Measurements from ENCODE around the gene PNPLA2. TPM values are rescaled to one million over a fixed set of nuclear protein-coding genes. Genes with fewer than 3 reads are reported as not detected.
A peak's percentile ranks its signal among the peaks of the same experiment; 100 is the strongest.

PNPLA2 gene
- total RNA-seq, 1 donor from 2014 or later, result 143 TPM

DNA sequence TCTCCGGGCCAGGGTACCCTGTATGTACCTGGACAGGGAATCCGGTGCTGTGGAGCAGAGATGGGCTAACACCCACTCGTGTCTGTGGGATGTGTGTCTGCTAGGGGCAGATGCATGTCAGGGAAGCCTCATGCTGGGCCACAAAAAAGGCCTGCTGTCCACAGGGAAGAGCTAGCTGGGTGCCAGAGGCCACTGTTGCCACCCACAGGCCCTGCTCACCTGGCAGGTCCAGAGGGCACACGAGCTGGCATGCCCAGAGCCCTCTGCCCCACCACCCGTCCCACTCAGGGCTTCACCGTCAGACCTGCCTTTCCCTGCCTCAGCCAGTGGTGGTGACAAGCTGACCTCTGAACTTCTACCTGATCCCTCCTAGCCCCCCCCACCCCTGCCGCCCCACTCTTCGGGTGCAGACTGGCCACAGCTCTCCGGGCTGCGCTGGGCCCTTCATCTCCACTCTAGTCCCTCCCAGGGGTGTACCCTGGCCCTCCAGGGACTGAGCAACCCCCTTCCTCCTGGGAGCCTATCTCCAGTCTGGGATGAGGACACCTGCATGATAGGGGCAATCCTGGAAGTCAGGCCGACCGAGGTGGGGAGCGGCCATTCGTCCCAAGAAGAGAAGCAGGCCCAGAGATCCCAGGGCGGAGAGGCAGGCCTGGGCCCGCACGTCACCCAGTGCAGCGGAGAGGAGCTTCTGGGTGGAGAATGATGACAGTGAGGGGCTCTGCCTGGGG, 22.0 kb upstream of the PNPLA2 start:
- Histone ChIP-seq H3K36me3 (peaks cover 5% of the 10 kb centered on the region), H3K4me3 (peak overlapping the region; percentile 87), H3K4me1 (peaks cover 22% of the 10 kb centered on the region), H3K9me3 (no peaks in the 10 kb centered on the region), H3K27ac (peak overlapping the region; percentile 73), H3K27me3 (no peaks in the 10 kb centered on the region)
- TF ChIP-seq, protein P1, sequence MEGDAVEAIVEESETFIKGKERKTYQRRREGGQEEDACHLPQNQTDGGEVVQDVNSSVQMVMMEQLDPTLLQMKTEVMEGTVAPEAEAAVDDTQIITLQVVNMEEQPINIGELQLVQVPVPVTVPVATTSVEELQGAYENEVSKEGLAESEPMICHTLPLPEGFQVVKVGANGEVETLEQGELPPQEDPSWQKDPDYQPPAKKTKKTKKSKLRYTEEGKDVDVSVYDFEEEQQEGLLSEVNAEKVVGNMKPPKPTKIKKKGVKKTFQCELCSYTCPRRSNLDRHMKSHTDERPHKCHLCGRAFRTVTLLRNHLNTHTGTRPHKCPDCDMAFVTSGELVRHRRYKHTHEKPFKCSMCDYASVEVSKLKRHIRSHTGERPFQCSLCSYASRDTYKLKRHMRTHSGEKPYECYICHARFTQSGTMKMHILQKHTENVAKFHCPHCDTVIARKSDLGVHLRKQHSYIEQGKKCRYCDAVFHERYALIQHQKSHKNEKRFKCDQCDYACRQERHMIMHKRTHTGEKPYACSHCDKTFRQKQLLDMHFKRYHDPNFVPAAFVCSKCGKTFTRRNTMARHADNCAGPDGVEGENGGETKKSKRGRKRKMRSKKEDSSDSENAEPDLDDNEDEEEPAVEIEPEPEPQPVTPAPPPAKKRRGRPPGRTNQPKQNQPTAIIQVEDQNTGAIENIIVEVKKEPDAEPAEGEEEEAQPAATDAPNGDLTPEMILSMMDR (IDR thresholded peaks at IDR 0.05), result no peak
- intact Hi-C loops (cut with DNase I), result no loop called here
- DNase-seq (no peak), ATAC-seq (no peak)

DNA sequence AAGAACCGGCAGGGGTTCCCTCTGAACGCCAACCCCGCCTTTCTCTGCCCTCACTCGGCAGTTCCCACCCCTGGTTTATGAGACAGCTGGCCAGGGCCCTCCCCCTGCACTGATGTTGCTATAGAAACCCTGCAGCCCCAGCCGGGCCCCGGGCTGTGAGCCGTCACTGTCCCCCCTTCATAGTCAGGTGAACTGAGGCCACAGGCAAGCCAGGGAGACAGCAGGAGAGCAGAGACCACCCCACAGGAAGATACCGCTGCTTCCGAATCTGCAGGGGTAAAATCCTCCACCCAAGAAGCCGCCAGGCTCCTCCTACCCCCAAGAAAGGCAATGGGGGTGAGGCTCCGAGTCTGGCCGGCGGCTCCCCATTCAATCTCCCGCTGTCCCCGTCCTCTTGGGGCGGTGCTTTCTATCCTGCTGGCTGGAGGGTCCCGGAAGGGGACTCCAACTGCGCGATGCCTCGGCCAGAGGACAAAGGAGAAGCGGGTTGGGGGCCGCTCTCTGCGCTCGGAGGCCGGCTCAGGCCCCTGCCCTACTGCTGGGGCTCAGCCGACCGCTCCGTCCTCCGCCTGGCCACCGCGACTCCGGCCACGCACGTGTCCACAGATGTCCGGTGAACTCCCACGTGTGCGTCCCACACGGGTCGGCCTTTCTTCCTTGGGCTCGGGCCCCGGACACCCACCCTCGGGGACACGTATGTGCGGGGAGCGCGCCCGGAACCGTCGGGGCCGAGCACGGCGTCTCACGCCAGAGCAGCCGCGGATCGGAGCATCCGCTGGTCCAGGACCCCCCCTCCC, 21.2 kb upstream of the PNPLA2 start:
- Histone ChIP-seq H3K27ac (peak overlapping the region; percentile 73), H3K27me3 (no peaks in the 10 kb centered on the region), H3K9me3 (no peaks in the 10 kb centered on the region), H3K36me3 (no peaks in the 10 kb centered on the region), H3K4me1 (peaks cover 22% of the 10 kb centered on the region), H3K4me3 (peak overlapping the region; percentile 87)
- peak; percentile 56 for ATAC-seq
- TF ChIP-seq, protein P1 (IDR thresholded peaks at IDR 0.05), result no peak
- peak; percentile 88 for DNase-seq
- intact Hi-C loops (cut with DNase I), result no loop called here

DNA sequence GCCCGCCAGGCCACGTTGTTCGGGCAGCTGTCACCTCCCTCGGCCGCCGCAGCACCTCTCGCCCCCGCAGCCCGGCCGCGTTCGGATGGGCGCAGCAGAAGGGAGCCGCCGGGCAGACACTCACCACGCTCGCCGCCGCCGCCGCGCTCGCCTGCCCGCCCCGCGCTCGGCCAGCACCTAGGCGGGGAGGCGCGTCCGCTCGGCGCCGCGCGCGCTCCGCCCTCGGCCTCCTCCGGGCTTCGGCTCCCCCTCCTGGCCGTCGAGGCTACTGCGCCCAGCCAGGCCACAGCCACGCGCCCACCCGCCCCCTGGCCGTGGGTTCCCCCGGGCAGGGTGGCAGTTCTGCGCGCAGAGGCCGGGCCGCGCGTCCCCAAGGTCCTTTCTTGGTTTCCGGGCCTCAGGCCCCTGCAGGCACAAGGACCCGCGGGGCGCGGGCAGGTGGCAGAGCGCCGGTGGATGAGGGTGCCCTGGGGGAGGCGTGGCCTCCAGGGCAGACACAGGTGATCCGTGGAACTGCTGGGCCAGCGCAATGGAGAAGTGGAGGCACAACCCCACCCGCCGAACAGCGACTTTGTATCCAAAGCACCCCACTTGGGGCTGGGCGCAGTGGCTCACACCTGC, 20.5 kb upstream of the PNPLA2 start, which contains the start of gene SLC25A22:
SLC25A22 (minus strand) TSS at position 189 of the 621 bp plus-strand sequence. CDS start 3,275 bp downstream, outside the sequence.
- H3K4me1 ChIP-seq, result peaks cover 22% of the 10 kb centered on the region

DNA sequence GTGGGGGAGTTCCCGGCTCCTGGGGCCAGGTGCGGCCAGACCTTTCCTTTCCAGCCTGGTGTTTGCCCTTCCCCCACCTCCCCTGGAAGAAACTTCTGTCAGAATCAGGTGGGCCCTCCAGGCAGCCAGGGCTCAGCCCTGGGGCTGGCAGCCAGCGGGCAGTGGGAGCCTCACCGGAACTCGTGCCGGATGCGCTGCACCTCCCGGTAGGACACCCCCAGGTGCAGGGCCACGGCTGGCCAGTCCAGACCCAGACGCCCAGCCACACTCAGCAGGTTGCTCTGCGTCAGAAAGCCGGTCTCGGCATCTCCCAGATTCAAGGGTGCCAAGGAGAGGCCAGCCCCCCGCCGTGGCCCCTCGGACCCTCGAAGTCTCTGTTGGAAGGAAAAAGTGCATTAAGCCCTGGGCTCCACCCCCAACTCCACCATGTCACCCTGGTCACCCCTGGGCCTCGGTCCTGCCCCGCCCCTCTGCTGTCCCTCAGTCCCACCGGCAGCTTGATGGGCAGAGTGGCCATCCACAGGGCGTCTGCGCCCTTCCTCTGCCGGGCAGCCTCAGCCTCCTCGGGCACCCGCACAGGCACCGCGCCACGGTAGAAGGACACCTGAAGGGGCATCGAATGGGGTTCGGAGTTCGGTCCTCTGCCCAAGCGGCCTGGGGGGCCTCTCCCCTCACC, 18.9 kb upstream of the PNPLA2 start:
- H3K9me3 ChIP-seq, result no peaks in the 10 kb centered on the region
- DNase-seq (no peak), ATAC-seq (no peak)
- no peaks in the 10 kb centered on the region for H3K36me3 ChIP-seq
- no peak overlapping the region for H3K27ac ChIP-seq
- H3K4me1 ChIP-seq, result peaks cover 32% of the 10 kb centered on the region
- no peak overlapping the region for H3K4me3 ChIP-seq
- H3K27me3 ChIP-seq, result no peaks in the 10 kb centered on the region
- intact Hi-C loops (cut with DNase I), result no loop called here
- TF ChIP-seq, protein P1 (IDR thresholded peaks at IDR 0.05), result no peak

More for the DNA sequence above, 20.5 kb upstream of the PNPLA2 start, which contains the start of gene SLC25A22:
- no peaks in the 10 kb centered on the region for H3K27me3 ChIP-seq
- intact Hi-C loops (cut with DNase I), result no loop called here
- TF ChIP-seq, protein P1 (IDR thresholded peaks at IDR 0.05), result peak; percentile 78
- no peaks in the 10 kb centered on the region for H3K36me3 ChIP-seq
- DNase-seq, result peak; percentile 92
- H3K4me3 ChIP-seq, result peak within 1 kb of the TSS; percentile 87
- no peaks in the 10 kb centered on the region for H3K9me3 ChIP-seq
- peak within 1 kb of the TSS; percentile 73 for H3K27ac ChIP-seq
- peak; percentile 84 for ATAC-seq

DNA sequence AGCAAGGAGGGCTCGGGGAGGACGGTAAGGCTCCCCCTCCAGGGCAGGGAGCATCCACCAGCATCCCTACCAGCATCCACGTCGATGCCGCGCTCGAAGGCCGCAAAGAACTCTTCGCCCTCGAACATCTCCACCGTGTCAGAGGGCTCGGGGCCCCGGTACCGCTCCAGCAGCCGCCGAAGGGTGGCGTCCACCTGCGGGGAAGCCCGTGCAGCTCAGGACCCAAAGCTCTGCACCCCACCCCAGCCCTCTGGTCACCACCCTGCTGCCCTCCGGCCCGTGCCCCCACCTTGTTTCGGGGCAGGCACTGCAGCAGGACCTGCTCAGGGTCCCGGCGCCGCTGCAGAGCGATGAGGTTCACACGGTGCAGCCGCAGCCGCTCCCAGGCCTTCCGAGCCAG, 18.2 kb upstream of the PNPLA2 start:
- Histone ChIP-seq H3K4me3 (no peak overlapping the region), H3K4me1 (peaks cover 28% of the 10 kb centered on the region), H3K27ac (no peak overlapping the region), H3K27me3 (no peaks in the 10 kb centered on the region), H3K36me3 (no peaks in the 10 kb centered on the region), H3K9me3 (no peaks in the 10 kb centered on the region)
- TF ChIP-seq, protein P1 (IDR thresholded peaks at IDR 0.05), result no peak
- intact Hi-C loops (cut with DNase I), result no loop called here
- ATAC-seq (no peak), DNase-seq (no peak)

Measured in upper lobe of right lung (tissue), 1 donor.